Naive thymus-derived CD4-positive, alpha-beta T cell (primary cell): Measurements from ENCODE around the gene FAM120B. TPM values are rescaled to one million over a fixed set of nuclear protein-coding genes. Genes with fewer than 3 reads are reported as not detected.

Source experiments
- ATAC-seq: fragments of 150-1000 bp; cut with Tn5 transposase; 2 replicates; pipeline ENCODE4 v1.10.0; 2021; ENCODE audit warnings: mild to moderate bottlenecking, moderate library complexity
- CTCF ChIA-PET: fragments of 350-600 bp; sonication (Branson Sonifier 250); formaldehyde crosslinking; loops from one replicate; lab custom pipeline; 2021; ENCODE audit warnings: antibody characterized with exemption; lab: Charles Lee
- POLR2A ChIA-PET: fragments of 350-600 bp; sonication (Branson Sonifier 250); formaldehyde crosslinking; loops from one replicate; lab custom pipeline; 2021; ENCODE audit warnings: antibody characterized with exemption, inconsistent platforms; lab: Charles Lee
- DNase-seq, 9 donors: peaks; one replicate each; pipeline versions ENCODE4 v3.0.0 to v3.0.0-alpha.2; 2020 to 2022; ENCODE audit warnings: mixed read lengths in 1 of 9
- H3K27ac ChIP-seq: one replicate; pipeline ENCODE4 v1.7.0; 2013; ENCODE audit warnings: mild to moderate bottlenecking, low read depth, low read length, moderate library complexity
- H3K27me3 ChIP-seq, 2 donors: one replicate each; pipeline ENCODE4 v1.7.0; 2013; ENCODE audit warnings: low read length in 2 of 2, mild to moderate bottlenecking in 2 of 2, moderate library complexity in 2 of 2; ENCODE audit not compliant: control insufficient read depth in 2 of 2, insufficient read depth in 2 of 2
- H3K36me3 ChIP-seq, 3 experiments: 1 replicate in 2 of 3; 2 replicates in 1 of 3; pipeline ENCODE4 v1.7.0; 2013; ENCODE audit warnings: low read length in 3 of 3, mild to moderate bottlenecking in 3 of 3, moderate library complexity in 1 of 3; ENCODE audit not compliant: insufficient read depth in 3 of 3, control insufficient read depth in 2 of 3
- H3K4me1 ChIP-seq, 2 donors: one replicate each; pipeline ENCODE4 v1.7.0; 2013; ENCODE audit warnings: low read length in 2 of 2, mild to moderate bottlenecking in 2 of 2, moderate library complexity in 1 of 2; ENCODE audit not compliant: control insufficient read depth in 2 of 2, insufficient read depth in 2 of 2
- H3K4me3 ChIP-seq: 2 replicates; pipeline ENCODE4 v1.7.0; 2013; ENCODE audit warnings: mild to moderate bottlenecking, low read length
- H3K9me3 ChIP-seq, 3 experiments: 1 replicate in 2 of 3; 2 replicates in 1 of 3; pipeline ENCODE4 v1.7.0; 2013; ENCODE audit warnings: low read length in 3 of 3; ENCODE audit not compliant: control insufficient read depth in 2 of 3
- H3K27ac Mint-ChIP-seq, 9 donors: one replicate each; pipeline ENCODE4 v1.8.0; 2020 to 2022; ENCODE audit warnings: mixed read lengths in 9 of 9, mild to moderate bottlenecking in 8 of 9, moderate library complexity in 5 of 9, inconsistent platforms in 2 of 9
- H3K27me3 Mint-ChIP-seq, 5 donors: one replicate each; pipeline ENCODE4 v1.8.0; 2021 to 2022; ENCODE audit warnings: mixed read lengths in 5 of 5, mild to moderate bottlenecking in 1 of 5
- H3K36me3 Mint-ChIP-seq, 5 donors: one replicate each; pipeline ENCODE4 v1.8.0; 2020 to 2022; ENCODE audit warnings: mixed read lengths in 5 of 5, mild to moderate bottlenecking in 3 of 5, inconsistent platforms in 1 of 5
- H3K4me1 Mint-ChIP-seq, 7 donors: one replicate each; pipeline ENCODE4 v1.8.0; 2020 to 2022; ENCODE audit warnings: mixed read lengths in 7 of 7, mild to moderate bottlenecking in 3 of 7, inconsistent platforms in 1 of 7
- H3K4me3 Mint-ChIP-seq, 10 donors: one replicate each; pipeline ENCODE4 v1.8.0; 2020 to 2022; ENCODE audit warnings: mild to moderate bottlenecking in 10 of 10, mixed read lengths in 10 of 10, moderate library complexity in 6 of 10, inconsistent platforms in 2 of 10
- H3K9me3 Mint-ChIP-seq, 11 donors: one replicate each; pipeline ENCODE4 v1.8.0; 2020 to 2022; ENCODE audit warnings: mixed read lengths in 11 of 11, mild to moderate bottlenecking in 4 of 11, inconsistent platforms in 1 of 11, moderate library complexity in 1 of 11
- intact Hi-C, 2 donors: fragments of 100-400 bp; cut with micrococcal nuclease; formaldehyde crosslinking; loops; one replicate each; pipeline ENCODE4 v1.15.1; 2023
- polyA plus RNA-seq, 2 donors: library from polyadenylated mRNA; unstranded; fragments of 300-500 nt; fragmentation: Illumina TruSeq; gene quantifications; one replicate each; pipeline ENCODE4 v1.2.3, GENCODE V29; 2021
- total RNA-seq, 6 experiments: library from RNA in 5 of 6; stranded (reverse) in 5 of 6; gene quantifications; 1 replicate in 5 of 6; 2 replicates in 1 of 6; pipeline ENCODE4 v1.2.3 and lab custom pipeline; 2021 to 2026

FAM120B gene
- total and polyA plus RNA-seq, 7 experiments from 2014 or later, result 27.2 to 53.4 (median 35.5) TPM

DNA sequence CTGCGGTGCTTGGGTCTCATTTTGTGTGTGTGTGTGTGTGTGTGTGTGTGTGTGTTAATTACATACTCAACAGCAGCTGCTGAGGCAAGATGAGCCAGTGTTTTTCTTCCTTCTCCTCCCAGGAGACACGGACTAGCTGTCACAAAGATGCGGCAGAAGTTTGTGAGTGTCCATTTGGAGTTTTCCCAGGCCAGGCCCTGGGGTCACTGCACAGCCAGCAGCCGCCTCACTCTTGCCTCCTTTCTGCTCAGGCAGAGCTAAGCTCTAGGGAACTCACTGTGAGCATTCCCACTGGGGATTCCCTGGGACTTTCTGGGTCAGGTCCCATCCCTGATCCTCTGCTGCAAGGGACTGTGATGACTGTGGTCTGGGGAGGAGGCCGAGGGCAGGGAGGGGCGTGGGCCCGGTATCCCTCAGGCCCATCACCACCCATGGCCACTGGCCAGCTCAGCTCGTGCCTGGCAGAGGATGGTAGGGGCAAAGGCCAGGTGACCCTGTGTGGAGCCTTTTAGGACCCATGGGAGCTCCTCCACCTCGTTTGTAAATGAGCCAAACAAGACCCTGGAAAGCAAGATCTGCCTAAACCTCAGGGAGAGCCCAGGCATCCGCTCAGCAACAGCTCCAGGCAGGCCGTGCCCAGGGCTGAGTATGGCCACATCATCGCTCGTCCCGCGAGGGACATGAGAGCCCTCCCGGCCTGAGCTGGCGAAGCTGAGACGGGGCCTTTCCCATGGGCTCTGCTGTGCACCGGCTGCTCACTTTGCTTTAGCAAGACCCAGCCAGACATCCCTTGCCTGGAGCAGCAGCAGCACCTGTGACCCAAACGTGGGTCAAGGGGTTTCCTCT, 144.6 kb downstream of the FAM120B start:
- CTCF ChIA-PET, result no interaction called here
- H3K36me3 ChIP-seq, result no peaks in the 10 kb centered on the region

DNA sequence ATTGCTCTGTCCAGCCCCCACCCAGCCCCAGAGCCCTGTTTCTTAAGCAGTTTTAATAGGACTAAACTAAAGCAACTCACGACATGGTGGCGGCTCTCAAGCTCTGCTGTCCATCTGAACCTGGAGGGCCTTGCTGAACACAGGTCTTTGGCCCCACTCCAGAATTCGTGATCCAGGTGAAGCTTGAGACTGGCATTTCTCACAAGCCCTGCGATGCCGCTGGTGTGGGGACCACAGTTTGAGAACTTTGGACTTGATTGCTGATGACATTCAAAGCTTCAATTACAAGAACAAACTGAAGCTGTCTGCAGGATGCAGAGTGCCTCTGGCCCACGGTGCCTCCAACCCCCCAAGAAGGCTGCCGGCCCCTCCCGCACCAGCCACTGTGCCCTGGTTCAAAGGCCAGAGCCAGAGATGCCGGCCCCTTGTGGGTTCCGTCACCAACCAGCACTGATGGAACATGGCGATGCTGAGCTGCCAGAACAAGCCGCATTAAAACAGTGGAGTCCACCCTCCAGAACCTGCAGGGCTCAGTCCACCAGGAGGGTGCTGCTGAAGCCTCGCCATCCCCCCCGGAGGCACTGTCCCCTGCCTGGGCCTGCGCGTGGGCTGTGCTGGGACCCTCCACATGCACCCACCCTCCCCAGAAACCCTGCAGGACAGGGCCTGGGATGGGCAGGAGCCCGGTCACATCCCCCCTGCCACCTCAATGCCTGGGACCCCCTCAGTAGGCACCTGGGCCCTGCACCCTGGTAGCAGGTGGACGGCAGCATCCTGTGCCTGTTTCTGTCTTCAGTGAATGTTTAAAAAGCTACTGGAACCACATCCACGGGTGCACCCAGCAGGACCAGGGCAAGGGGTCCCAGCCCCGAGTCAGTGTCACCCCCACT, 145.4 kb downstream of the FAM120B start:
- no peak overlapping the region for H3K4me3 ChIP-seq
- no peak overlapping the region for H3K27ac ChIP-seq
- no peaks in the 10 kb centered on the region for H3K4me1 ChIP-seq
- intact Hi-C loops, result no loop called here
- peaks cover 0 to 2% (median 0%) of the 10 kb centered on the region in 5 donors for H3K27me3 Mint-ChIP-seq
- peaks cover 0 to 11% (median 2%) of the 10 kb centered on the region in 7 donors for H3K4me1 Mint-ChIP-seq
- peak in 1 of 9 donors; percentile 15 for DNase-seq
- H3K9me3 Mint-ChIP-seq, result peaks cover 0 to 3% (median 0%) of the 10 kb centered on the region in 11 donors
- no peaks in the 10 kb centered on the region for H3K27me3 ChIP-seq
- no peaks in the 10 kb centered on the region for H3K9me3 ChIP-seq
- H3K27ac Mint-ChIP-seq, result no peak overlapping the region
- no peak overlapping the region for H3K4me3 Mint-ChIP-seq
- ChIA-PET CTCF (no interaction called here), POLR2A (no interaction called here)
- ATAC-seq, result no peak
- no peaks in the 10 kb centered on the region for H3K36me3 ChIP-seq
- H3K36me3 Mint-ChIP-seq, result no peaks in the 10 kb centered on the region

More for the DNA sequence above, 144.6 kb downstream of the FAM120B start:
- no peak overlapping the region for H3K4me3 ChIP-seq
- Mint-ChIP-seq H3K27ac (no peak overlapping the region), H3K27me3 (peaks cover 0 to 5% (median 0%) of the 10 kb centered on the region in 5 donors), H3K4me3 (no peak overlapping the region), H3K9me3 (peaks cover 0 to 3% (median 0%) of the 10 kb centered on the region in 11 donors), H3K36me3 (no peaks in the 10 kb centered on the region), H3K4me1 (peaks cover 0 to 11% (median 2%) of the 10 kb centered on the region in 7 donors)
- H3K27me3 ChIP-seq, result no peaks in the 10 kb centered on the region
- ATAC-seq (no peak), DNase-seq (no peak)
- intact Hi-C loops, result no loop called here
- no peak overlapping the region for H3K27ac ChIP-seq
- no peaks in the 10 kb centered on the region for H3K4me1 ChIP-seq
- POLR2A ChIA-PET, result no interaction called here
- H3K9me3 ChIP-seq, result no peaks in the 10 kb centered on the region

DNA sequence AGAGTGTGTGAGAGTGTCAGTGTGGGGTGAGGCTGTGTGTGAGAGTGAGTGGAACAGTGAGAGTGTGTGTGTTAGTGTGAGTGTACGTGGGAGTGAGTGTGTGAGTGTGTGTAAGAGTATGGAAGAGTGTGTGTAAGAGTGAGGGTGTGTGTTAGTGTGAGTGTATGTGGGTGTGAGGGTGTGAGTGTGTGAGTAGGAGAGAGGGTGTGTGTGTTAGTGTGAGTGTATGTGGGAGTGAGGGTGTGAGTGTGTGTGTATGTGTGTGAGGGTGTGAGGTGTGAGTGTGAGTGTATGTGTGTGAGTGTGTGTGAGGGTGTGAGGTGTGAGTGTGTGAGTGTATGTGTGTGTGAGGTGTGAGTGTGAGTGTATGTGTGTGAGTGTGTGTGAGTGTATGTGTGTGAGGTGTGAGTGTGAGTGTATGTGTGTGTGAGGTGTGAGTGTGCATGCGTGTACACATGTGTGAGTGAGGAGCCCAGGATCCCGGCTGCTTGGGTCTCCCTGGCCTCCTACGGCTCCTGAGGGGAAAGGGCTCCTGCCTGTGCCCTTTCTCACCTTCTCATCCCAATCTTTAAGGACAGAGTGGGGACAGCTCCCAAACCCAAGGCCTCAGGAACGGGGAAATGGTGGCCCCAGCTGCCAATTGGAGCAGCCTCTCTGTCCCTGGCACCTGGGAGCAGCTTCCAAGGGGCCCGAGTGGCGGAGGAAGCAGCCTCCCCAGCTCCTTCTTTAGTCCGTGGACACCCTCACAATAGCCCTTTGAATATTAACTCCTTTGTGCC, 146.4 kb downstream of the FAM120B start:
- ATAC-seq, result peak; percentile 61
- no peak for DNase-seq
- Histone ChIP-seq H3K27ac (no peak overlapping the region), H3K27me3 (no peaks in the 10 kb centered on the region), H3K4me1 (no peaks in the 10 kb centered on the region), H3K4me3 (no peak overlapping the region), H3K9me3 (no peaks in the 10 kb centered on the region), H3K36me3 (no peaks in the 10 kb centered on the region)
- Mint-ChIP-seq H3K27me3 (peaks cover 0 to 3% (median 0%) of the 10 kb centered on the region in 5 donors), H3K36me3 (no peaks in the 10 kb centered on the region), H3K4me1 (peaks cover 0 to 11% (median 2%) of the 10 kb centered on the region in 7 donors), H3K9me3 (peaks cover 0 to 3% (median 0%) of the 10 kb centered on the region in 11 donors), H3K4me3 (no peak overlapping the region), H3K27ac (no peak overlapping the region)
- POLR2A ChIA-PET, result no interaction called here
- CTCF ChIA-PET, result no interaction called here
- intact Hi-C loops, result no loop called here

DNA sequence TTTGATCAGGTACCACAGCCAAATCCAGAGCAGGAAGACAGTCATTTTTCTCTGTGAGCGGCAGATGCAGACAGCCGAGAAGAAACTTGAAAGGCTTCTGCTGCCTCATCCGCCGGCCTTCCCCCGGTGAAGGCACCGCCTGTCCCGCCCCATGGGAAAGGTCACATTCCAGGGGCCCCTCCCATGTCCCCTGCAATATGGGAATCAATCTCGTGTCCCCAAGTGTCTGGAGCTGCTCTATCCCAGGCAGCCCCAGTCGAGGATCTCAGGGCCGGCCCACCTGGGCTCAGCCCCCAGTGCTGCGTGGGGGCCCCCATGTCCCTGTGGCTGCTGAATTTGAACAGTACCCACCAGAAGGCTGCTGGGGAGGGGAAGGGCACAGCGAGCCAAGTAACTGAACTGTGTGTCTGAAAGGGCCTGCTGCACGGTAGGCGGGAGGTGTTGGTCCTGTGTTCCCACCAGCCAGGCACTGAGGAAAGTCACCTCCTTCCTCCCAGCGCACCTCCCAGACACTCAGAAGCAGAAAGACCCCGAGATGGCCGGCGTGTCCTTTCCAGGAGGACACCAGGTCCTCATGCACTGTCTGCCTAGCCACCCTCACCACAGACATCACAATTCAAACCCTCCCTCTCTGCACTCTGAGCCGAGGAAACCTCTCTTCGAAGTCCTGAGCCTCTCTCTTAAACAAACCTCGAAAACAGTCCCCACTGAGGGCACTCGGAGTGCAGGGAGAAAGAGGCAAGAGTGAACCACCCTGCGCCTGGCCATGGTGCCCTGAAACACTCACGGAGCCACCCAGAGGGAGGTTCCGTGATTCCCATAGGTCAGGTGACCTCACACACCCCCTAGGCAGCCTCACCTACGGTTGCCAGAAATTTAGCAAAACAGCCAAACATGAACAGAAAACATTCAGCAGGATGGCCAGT, 147.3 kb downstream of the FAM120B start:
- Histone ChIP-seq H3K4me3 (no peak overlapping the region), H3K4me1 (no peaks in the 10 kb centered on the region), H3K27me3 (no peaks in the 10 kb centered on the region), H3K9me3 (no peaks in the 10 kb centered on the region), H3K36me3 (no peaks in the 10 kb centered on the region), H3K27ac (no peak overlapping the region)
- H3K9me3 Mint-ChIP-seq, result peaks cover 0 to 3% (median 0%) of the 10 kb centered on the region in 11 donors
- H3K4me1 Mint-ChIP-seq, result peaks cover 0 to 11% (median 2%) of the 10 kb centered on the region in 7 donors
- ATAC-seq, result no peak
- peaks cover 0 to 3% (median 0%) of the 10 kb centered on the region in 5 donors for H3K27me3 Mint-ChIP-seq
- peak overlapping the region in 1 of 9 donors; percentile 21 for H3K27ac Mint-ChIP-seq
- CTCF ChIA-PET, result no interaction called here
- intact Hi-C loops, result no loop called here
- POLR2A ChIA-PET, result no interaction called here
- no peak for DNase-seq
- no peak overlapping the region for H3K4me3 Mint-ChIP-seq
- H3K36me3 Mint-ChIP-seq, result no peaks in the 10 kb centered on the region

DNA sequence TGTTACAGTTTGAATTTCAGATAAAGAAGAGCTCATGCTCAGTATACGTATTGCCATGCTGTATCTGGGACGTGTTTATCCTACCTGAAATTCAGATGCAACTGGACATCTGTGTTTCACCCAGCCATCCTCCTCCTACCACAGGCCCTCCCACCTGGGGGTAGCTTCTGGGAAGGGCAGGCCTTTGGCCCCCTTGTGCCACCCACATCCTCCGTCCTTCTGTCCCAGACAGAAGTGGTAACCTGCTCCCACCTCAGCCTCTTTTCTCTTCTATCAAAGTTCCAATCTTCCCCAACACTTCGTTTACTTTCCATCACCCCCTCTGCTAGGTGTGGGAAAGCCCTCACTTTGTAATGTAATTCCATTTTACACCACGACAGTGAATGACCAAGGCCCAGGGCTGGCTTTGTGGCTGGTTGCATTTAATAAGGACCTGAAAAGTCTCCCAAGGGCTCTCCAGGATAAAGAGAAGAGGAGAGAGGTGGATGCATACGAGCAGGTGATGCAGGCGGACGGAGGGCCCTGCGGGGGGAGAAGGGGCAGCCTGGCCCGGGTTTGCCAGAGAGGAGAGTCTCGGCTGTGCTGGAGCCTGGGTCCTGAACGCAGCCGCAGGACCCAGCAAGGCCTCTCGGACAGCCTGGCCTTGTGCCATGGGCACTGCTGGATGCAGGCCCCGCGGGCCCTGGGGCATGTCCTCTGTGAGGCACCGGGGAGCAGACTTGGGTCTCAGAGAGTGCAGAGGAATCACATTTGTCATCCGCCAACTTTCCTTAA, 148.1 kb downstream of the FAM120B start:
- Mint-ChIP-seq H3K9me3 (peaks cover 0 to 3% (median 0%) of the 10 kb centered on the region in 11 donors), H3K4me1 (peaks cover 3 to 15% (median 6%) of the 10 kb centered on the region in 7 donors), H3K27me3 (peaks cover 0 to 7% (median 4%) of the 10 kb centered on the region in 5 donors), H3K4me3 (no peak overlapping the region), H3K27ac (no peak overlapping the region), H3K36me3 (no peaks in the 10 kb centered on the region)
- DNase-seq (no peak), ATAC-seq (no peak)
- no peaks in the 10 kb centered on the region for H3K27me3 ChIP-seq
- H3K4me1 ChIP-seq, result no peaks in the 10 kb centered on the region
- no peaks in the 10 kb centered on the region for H3K9me3 ChIP-seq
- intact Hi-C loops, result no loop called here
- ChIA-PET CTCF (no interaction called here), POLR2A (no interaction called here)
- H3K36me3 ChIP-seq, result no peaks in the 10 kb centered on the region
- H3K27ac ChIP-seq, result no peak overlapping the region
- H3K4me3 ChIP-seq, result no peak overlapping the region
